Measurements from ENCODE around the gene ZFX.

The ZFX gene

GRCh38 chrX:24241822-24242648, 92.5 kb downstream of the ZFX start:
- Histone ChIP-seq H3K4me2 (ENCODE audit: insufficient read depth, low read length) (no peak overlapping the region), H3K4me3 (ENCODE audit: low read depth in 1 of 2, low read length in 2 of 2) (no peak overlapping the region), H3K4me1 (ENCODE audit: insufficient read depth, low read length) (no peaks in the 10 kb centered on the region), H4K20me1 (ENCODE audit: insufficient read depth, low read length) (no peaks in the 10 kb centered on the region), H3K27me3 (ENCODE audit: insufficient read depth, low read length, poor library complexity) (no peaks in the 10 kb centered on the region), H3K9me3 (ENCODE audit: insufficient read depth, low read length, severe bottlenecking) (no peaks in the 10 kb centered on the region), H3K27ac (ENCODE audit: low read length) (no peak overlapping the region), H3K79me2 (ENCODE audit: insufficient read depth, low read length) (no peaks in the 10 kb centered on the region), H3K9ac (ENCODE audit: low read depth, low read length) (no peak overlapping the region), H2AFZ (ENCODE audit: low read depth, low read length) (no peak overlapping the region), H3K36me3 (ENCODE audit: insufficient read depth, low read length) (no peaks in the 10 kb centered on the region)
- DNase-seq: peak; percentile 6
- TF ChIP-seq EZH2 (IDR thresholded peaks at IDR 0.05; ENCODE audit: borderline replicate concordance, low read depth, low read length, severe bottlenecking): no peak
- TF ChIP-seq, protein P1, sequence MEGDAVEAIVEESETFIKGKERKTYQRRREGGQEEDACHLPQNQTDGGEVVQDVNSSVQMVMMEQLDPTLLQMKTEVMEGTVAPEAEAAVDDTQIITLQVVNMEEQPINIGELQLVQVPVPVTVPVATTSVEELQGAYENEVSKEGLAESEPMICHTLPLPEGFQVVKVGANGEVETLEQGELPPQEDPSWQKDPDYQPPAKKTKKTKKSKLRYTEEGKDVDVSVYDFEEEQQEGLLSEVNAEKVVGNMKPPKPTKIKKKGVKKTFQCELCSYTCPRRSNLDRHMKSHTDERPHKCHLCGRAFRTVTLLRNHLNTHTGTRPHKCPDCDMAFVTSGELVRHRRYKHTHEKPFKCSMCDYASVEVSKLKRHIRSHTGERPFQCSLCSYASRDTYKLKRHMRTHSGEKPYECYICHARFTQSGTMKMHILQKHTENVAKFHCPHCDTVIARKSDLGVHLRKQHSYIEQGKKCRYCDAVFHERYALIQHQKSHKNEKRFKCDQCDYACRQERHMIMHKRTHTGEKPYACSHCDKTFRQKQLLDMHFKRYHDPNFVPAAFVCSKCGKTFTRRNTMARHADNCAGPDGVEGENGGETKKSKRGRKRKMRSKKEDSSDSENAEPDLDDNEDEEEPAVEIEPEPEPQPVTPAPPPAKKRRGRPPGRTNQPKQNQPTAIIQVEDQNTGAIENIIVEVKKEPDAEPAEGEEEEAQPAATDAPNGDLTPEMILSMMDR (IDR thresholded peaks at IDR 0.05; ENCODE audit: borderline replicate concordance, extremely low read depth, low read length, poor library complexity, severe bottlenecking): peak; percentile 57
- peak; percentile 66; the same call in 1 of the 3 replicates for ATAC-seq (ENCODE audit: insufficient read depth, low read depth)

DNA sequence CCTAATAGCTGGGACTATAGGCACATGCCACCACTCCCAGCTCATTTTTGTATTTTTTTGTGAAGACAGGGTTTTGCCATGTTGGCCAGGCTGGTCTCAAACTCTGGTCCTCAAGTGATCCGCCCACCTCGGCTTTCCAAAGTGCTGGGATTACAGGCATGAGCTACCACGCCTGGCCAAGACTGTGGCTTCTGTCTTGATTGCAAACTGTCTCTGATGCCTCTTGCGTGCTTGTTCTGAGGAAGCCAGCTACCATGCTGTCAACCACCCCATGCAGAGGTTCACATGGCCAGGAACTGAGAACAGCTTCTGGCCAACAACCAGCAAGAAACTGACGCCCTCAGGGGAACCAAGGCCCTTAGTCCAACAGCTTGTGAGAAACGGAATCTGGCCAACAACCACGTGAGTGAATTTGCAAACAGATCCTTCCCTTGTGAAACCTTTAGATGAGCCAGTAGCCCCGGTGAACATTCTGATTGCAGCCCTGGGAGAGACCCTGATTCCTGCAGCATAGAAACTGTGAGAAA, 93.2 kb downstream of the ZFX start:
- Histone ChIP-seq H3K79me2 (ENCODE audit: insufficient read depth, low read length) (no peaks in the 10 kb centered on the region), H2AFZ (ENCODE audit: low read depth, low read length) (no peak overlapping the region), H3K9ac (ENCODE audit: low read depth, low read length) (no peak overlapping the region), H3K27me3 (ENCODE audit: insufficient read depth, low read length, poor library complexity) (no peaks in the 10 kb centered on the region), H3K4me2 (ENCODE audit: insufficient read depth, low read length) (no peak overlapping the region), H3K36me3 (ENCODE audit: insufficient read depth, low read length) (no peaks in the 10 kb centered on the region), H3K4me1 (ENCODE audit: insufficient read depth, low read length) (no peaks in the 10 kb centered on the region), H3K9me3 (ENCODE audit: insufficient read depth, low read length, severe bottlenecking) (no peaks in the 10 kb centered on the region), H4K20me1 (ENCODE audit: insufficient read depth, low read length) (no peaks in the 10 kb centered on the region), H3K27ac (ENCODE audit: low read length) (no peak overlapping the region), H3K4me3 (ENCODE audit: low read depth in 1 of 2, low read length in 2 of 2) (no peak overlapping the region)
- no peak for ATAC-seq (ENCODE audit: insufficient read depth, low read depth)
- DNase-seq: no peak
- TF ChIP-seq, protein P1 (IDR thresholded peaks at IDR 0.05; ENCODE audit: borderline replicate concordance, extremely low read depth, low read length, poor library complexity, severe bottlenecking): no peak
- no peak for TF ChIP-seq EZH2 (IDR thresholded peaks at IDR 0.05; ENCODE audit: borderline replicate concordance, low read depth, low read length, severe bottlenecking)

DNA sequence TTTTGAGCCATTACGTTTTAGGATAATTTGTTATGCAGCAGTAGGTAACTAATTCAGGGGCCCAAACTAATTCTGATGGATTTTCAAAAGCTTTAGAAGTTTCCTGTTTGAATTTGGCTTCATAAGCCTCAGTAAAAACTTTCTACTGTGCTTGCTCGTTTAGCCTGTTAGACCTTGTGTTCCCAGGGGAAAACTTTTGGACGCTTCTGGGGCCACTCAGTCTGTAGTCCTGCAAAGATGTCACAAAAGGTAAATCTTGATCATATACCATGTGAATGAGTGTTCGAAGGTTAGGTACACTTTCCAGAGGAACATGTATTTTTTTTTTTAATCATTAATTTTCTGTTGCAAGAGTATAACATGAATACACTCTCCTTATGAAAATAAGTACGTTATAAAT, 93.7 kb downstream of the ZFX start:
- ATAC-seq (ENCODE audit: insufficient read depth, low read depth): no peak
- H4K20me1 ChIP-seq (ENCODE audit: insufficient read depth, low read length): no peaks in the 10 kb centered on the region
- H3K4me2 ChIP-seq (ENCODE audit: insufficient read depth, low read length): no peak overlapping the region
- no peak for DNase-seq
- no peak overlapping the region for H3K27ac ChIP-seq (ENCODE audit: low read length)
- H3K27me3 ChIP-seq (ENCODE audit: insufficient read depth, low read length, poor library complexity): no peaks in the 10 kb centered on the region
- H3K36me3 ChIP-seq (ENCODE audit: insufficient read depth, low read length): no peaks in the 10 kb centered on the region
- no peaks in the 10 kb centered on the region for H3K9me3 ChIP-seq (ENCODE audit: insufficient read depth, low read length, severe bottlenecking)
- H3K4me1 ChIP-seq (ENCODE audit: insufficient read depth, low read length): no peaks in the 10 kb centered on the region
- no peak overlapping the region for H2AFZ ChIP-seq (ENCODE audit: low read depth, low read length)
- H3K79me2 ChIP-seq (ENCODE audit: insufficient read depth, low read length): no peaks in the 10 kb centered on the region
- no peak overlapping the region for H3K9ac ChIP-seq (ENCODE audit: low read depth, low read length)
- TF ChIP-seq EZH2 (IDR thresholded peaks at IDR 0.05; ENCODE audit: borderline replicate concordance, low read depth, low read length, severe bottlenecking): no peak
- TF ChIP-seq, protein P1 (IDR thresholded peaks at IDR 0.05; ENCODE audit: borderline replicate concordance, extremely low read depth, low read length, poor library complexity, severe bottlenecking): no peak
- no peak overlapping the region for H3K4me3 ChIP-seq (ENCODE audit: low read depth in 1 of 2, low read length in 2 of 2)
